Right lobe of liver (tissue), 4 donors: ENCODE data around the gene EOLA2.
"Not testable (repeated sequence)": the region's sequence is repeated elsewhere in the genome, so short reads cannot be mapped to it uniquely, and the experiment has no call there.

Experiments used
- POLR2A ChIP-seq: fragments of 450-650 bp; IDR thresholded peaks from one replicate; pipeline ENCODE4 v1.6.1; 2017; ENCODE audit warnings: antibody characterized with exemption, mild to moderate bottlenecking
- TF ChIP-seq, protein P1 (sequence below), 4 donors: fragments of 200-600 bp in 3 of 4; fragments of 450-650 bp in 1 of 4; IDR thresholded peaks; one replicate each; pipeline versions ENCODE4 v1.5.1 to v1.8.0; 2016 to 2022; ENCODE audit warnings: antibody characterized with exemption in 4 of 4, mild to moderate bottlenecking in 2 of 4
- donor health status: DM: no; HTN: no; CAD: no.
- donor health status: DM: no; HTN: no; CAD: no.
- donor health status: DM: no; HTN: yes; CAD: no.

DNA sequence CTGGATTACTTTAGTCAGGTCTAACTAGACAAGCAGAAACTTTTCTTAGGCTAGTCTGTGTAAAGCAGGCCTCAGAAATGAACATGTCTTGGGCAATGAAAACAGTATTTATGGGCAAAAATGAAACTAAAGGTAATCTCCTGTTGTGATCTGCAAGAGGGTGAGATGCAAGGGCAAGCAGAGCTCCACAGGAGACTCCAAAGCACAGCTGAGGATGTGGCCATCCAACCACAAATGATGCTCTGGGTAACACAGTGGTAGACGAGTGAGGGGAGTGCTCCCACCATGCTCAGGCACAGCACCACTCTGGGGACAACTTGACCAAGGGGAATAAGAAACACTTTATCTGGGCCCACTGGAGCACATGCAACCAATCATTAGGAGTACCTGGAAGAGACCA lies 9.7 kb downstream of the EOLA2 start:
- TF ChIP-seq, protein P1, sequence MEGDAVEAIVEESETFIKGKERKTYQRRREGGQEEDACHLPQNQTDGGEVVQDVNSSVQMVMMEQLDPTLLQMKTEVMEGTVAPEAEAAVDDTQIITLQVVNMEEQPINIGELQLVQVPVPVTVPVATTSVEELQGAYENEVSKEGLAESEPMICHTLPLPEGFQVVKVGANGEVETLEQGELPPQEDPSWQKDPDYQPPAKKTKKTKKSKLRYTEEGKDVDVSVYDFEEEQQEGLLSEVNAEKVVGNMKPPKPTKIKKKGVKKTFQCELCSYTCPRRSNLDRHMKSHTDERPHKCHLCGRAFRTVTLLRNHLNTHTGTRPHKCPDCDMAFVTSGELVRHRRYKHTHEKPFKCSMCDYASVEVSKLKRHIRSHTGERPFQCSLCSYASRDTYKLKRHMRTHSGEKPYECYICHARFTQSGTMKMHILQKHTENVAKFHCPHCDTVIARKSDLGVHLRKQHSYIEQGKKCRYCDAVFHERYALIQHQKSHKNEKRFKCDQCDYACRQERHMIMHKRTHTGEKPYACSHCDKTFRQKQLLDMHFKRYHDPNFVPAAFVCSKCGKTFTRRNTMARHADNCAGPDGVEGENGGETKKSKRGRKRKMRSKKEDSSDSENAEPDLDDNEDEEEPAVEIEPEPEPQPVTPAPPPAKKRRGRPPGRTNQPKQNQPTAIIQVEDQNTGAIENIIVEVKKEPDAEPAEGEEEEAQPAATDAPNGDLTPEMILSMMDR (IDR thresholded peaks at IDR 0.05): not testable (repeated sequence)
- not testable (repeated sequence) for TF ChIP-seq POLR2A
